Ovary (tissue), 9 donors: ENCODE data around the gene MRPL12. TPM values are rescaled to one million over a fixed set of nuclear protein-coding genes. Genes with fewer than 3 reads are reported as not detected.

Experiments
- DNase-seq, 5 donors: peaks; one replicate each; pipeline ENCODE4 v3.0.0-alpha.2; 2019 to 2020
- H3K27ac ChIP-seq, 2 donors: fragments of 200-600 bp; one replicate each; pipeline versions ENCODE4 v1.5.1 to v1.8.0; 2019 to 2022
- H3K27me3 ChIP-seq: fragments of 200-600 bp; one replicate; pipeline ENCODE4 v1.8.0; 2022
- H3K36me3 ChIP-seq: fragments of 200-600 bp; sonication (generic); one replicate; pipeline ENCODE4 v1.5.1; 2019
- H3K4me1 ChIP-seq: one replicate; pipeline ENCODE4 v1.8.1; 2013; ENCODE audit warnings: mild to moderate bottlenecking, moderate library complexity; ENCODE audit not compliant: insufficient read depth
- H3K4me3 ChIP-seq: fragments of 200-600 bp; sonication (generic); one replicate; pipeline ENCODE4 v1.5.1; 2017
- H3K9me3 ChIP-seq, 2 donors: fragments of 200-600 bp in 1 of 2; sonication (generic) in 1 of 2; one replicate each; pipeline versions ENCODE4 v1.5.1 to v1.8.1; 2013 to 2019; ENCODE audit warnings: mild to moderate bottlenecking in 1 of 2, moderate library complexity in 1 of 2
- CTCF ChIP-seq, 3 donors: fragments of 450-650 bp in 2 of 3; fragments of 200-600 bp in 1 of 3; IDR thresholded peaks; one replicate each; pipeline versions ENCODE4 v1.5.1 to v1.8.0; 2016 to 2022; ENCODE audit warnings: antibody characterized with exemption in 3 of 3, mild to moderate bottlenecking in 1 of 3
- EP300 ChIP-seq: sonication (generic); formaldehyde crosslinking; IDR thresholded peaks from one replicate; pipeline ENCODE4 v1.6.1; 2017; ENCODE audit warnings: antibody characterized with exemption
- POLR2A ChIP-seq: fragments of 450-650 bp; IDR thresholded peaks from one replicate; pipeline ENCODE4 v1.6.1; 2017; ENCODE audit warnings: antibody characterized with exemption, mild to moderate bottlenecking, moderate library complexity
- WGBS, 3 donors: extraction: QIAGEN DNeasy Blood & Tissue Kit in 1 of 3; methylation state at CpG; one replicate each; pipeline versions ENCODE4 v1.1.5 to v1.1.7; 2013 to 2017; 5-methylcytosine and 5-hydroxymethylcytosine counted together
- intact Hi-C, 4 donors: fragments of 100-400 bp; cut with DNase I; formaldehyde crosslinking; loops; one replicate each; pipeline versions ENCODE4 v1.11.0 to v1.15.1; 2022 to 2023
- polyA plus RNA-seq, 2 donors: library from polyadenylated mRNA; stranded (reverse); fragments of 200-250 nt in 1 of 2; fragments of 350-450 nt in 1 of 2; fragmentation: Illumina TruSeq in 1 of 2; extraction: RNeasy Lipid Tissue Mini Kit (QIAGEN cat#74804) in 1 of 2; gene quantifications; one replicate each; pipeline ENCODE4 v1.2.3, GENCODE V29; 2013 to 2014
- total RNA-seq, 7 donors: library from RNA; depleted of rRNA in 2 of 7; stranded (reverse); fragments of >200 nt in 2 of 7; fragmentation: NEBNext Ultra II Directional in 3 of 7; extraction: Animal tissue kit (Norgen Biotek cat#: 25700) in 3 of 7; gene quantifications; one replicate each; pipeline versions ENCODE4 v1.1.0 to v1.2.4, GENCODE V29; 2016 to 2023
- donor health status: DM: no; HTN: no; CAD: no; lungs with moderate emphysema.
- donor health status: DM: no; HTN: no; CAD: no.
- donor health status: Bipolar disorder and iron deficiency.
- donor health status: DM: yes; HTN: yes; CAD: no.
- donor health status: DM: no; HTN: no; CAD: no.
- donor health status: DM: yes; HTN: yes; CAD: no.

Gene MRPL12
- total and polyA plus RNA-seq, 9 donors: 12.9 to 47.2 (median 36.8) TPM

GRCh38 chr17:81715107-81715871 is 12.1 kb downstream of the MRPL12 start:
- Histone ChIP-seq H3K27ac (no peak overlapping the region), H3K9me3 (no peaks in the 10 kb centered on the region), H3K4me3 (no peak overlapping the region), H3K4me1 (peaks cover 18% of the 10 kb centered on the region), H3K36me3 (no peaks in the 10 kb centered on the region), H3K27me3 (no peaks in the 10 kb centered on the region)
- WGBS, 3 donors: 85 to 89% (median 88%) methylated on average over 13 to 32 of the region's 32 CpGs
- TF ChIP-seq CTCF (IDR thresholded peaks at IDR 0.05) (no peak), EP300 (no peak), POLR2A (no peak)
- intact Hi-C loops: no loop called here
- DNase-seq: peak in 1 of 5 donors; percentile 34

- peak in 1 of 5 donors; percentile 34 for DNase-seq
- WGBS, 3 donors: 91 to 92% (median 91%) methylated on average over 27 to 43 of the region's 43 CpGs
- no peaks in the 10 kb centered on the region for H3K9me3 ChIP-seq
- H3K27me3 ChIP-seq: no peaks in the 10 kb centered on the region
- intact Hi-C loops: no loop called here
- no peak overlapping the region for H3K4me3 ChIP-seq
- TF ChIP-seq CTCF (IDR thresholded peaks at IDR 0.05) (no peak), EP300 (no peak), POLR2A (no peak)
- no peak overlapping the region for H3K27ac ChIP-seq
- peaks cover 15% of the 10 kb centered on the region for H3K4me1 ChIP-seq
- no peaks in the 10 kb centered on the region for H3K36me3 ChIP-seq
Measured at GRCh38 chr17:81715872-81716673, 12.9 kb downstream of the MRPL12 start.

- peak in 2 of 5 donors; percentile 21 to 29 for DNase-seq
Measured at GRCh38 chr17:81716674-81716996, 13.5 kb downstream of the MRPL12 start.

More at GRCh38 chr17:81716674-81716996, 13.5 kb downstream of the MRPL12 start:
- Histone ChIP-seq H3K4me1 (peaks cover 12% of the 10 kb centered on the region), H3K4me3 (no peak overlapping the region), H3K27me3 (no peaks in the 10 kb centered on the region), H3K36me3 (no peaks in the 10 kb centered on the region), H3K9me3 (no peaks in the 10 kb centered on the region), H3K27ac (no peak overlapping the region)
- intact Hi-C loops: no loop called here
- 93 to 97% (median 97%) methylated on average over 11 to 12 of the region's 12 CpGs for WGBS, 3 donors
- TF ChIP-seq POLR2A: no peak
- TF ChIP-seq CTCF (IDR thresholded peaks at IDR 0.05): no peak
- TF ChIP-seq EP300: no peak
